ENCODE measurements around the gene PASK. TPM values are rescaled to one million over a fixed set of nuclear protein-coding genes. Genes with fewer than 3 reads are reported as not detected.

PASK gene
- total RNA-seq, 1 experiment from 2014 or later, result 45.8 TPM

- no TSS peak for BruUV-seq (replicated peaks)
- intact Hi-C loops (cut with micrococcal nuclease), result no loop called here
- peak; percentile 55 for ATAC-seq
These were observed 41.2 kb upstream of the PASK start for GRCh38 chr2:241190291-241190981.

More at GRCh38 chr2:241190291-241190981, 41.2 kb upstream of the PASK start:
- Histone ChIP-seq H3K4me2 (ENCODE audit: low read length) (no peak overlapping the region), H3K9me3 (ENCODE audit: control insufficient read depth in 1 of 2, insufficient read depth in 1 of 2, low read depth in 1 of 2, low read length in 2 of 2) (no peaks in the 10 kb centered on the region), H3K36me3 (ENCODE audit: control insufficient read depth in 1 of 2, insufficient read depth in 2 of 2, low read length in 2 of 2) (no peaks in the 10 kb centered on the region), H3K4me1 (ENCODE audit: control insufficient read depth in 1 of 2, insufficient read depth in 2 of 2, low read length in 2 of 2) (no peaks in the 10 kb centered on the region), H3K4me3 (replicated peaks in 1 of 2; ENCODE audit: low read depth in 1 of 2, low read length in 2 of 2) (no peak overlapping the region), H2AFZ (ENCODE audit: low read depth, low read length, poor library complexity, severe bottlenecking) (no peak overlapping the region), H3K9ac (ENCODE audit: low read length) (no peak overlapping the region), H3K27ac (ENCODE audit: low read depth, low read length) (no peak overlapping the region), H3K79me2 (ENCODE audit: insufficient read depth, low read length) (no peaks in the 10 kb centered on the region), H3K27me3 (ENCODE audit: insufficient read depth, low read length) (no peaks in the 10 kb centered on the region), H4K20me1 (ENCODE audit: insufficient read depth) (no peaks in the 10 kb centered on the region), H3K9me2 (ENCODE audit: insufficient read depth) (no peaks in the 10 kb centered on the region)
- ChIA-PET POLR2A (no interaction called here), CTCF (no interaction called here), RAD21 (ENCODE audit: low non-redundant PET in 1 of 2, low total read pairs in 2 of 2, uncharacterized antibody in 2 of 2, unreplicated experiment in 2 of 2) (no interaction called here)
- no peak for DNase-seq (ENCODE audit: low read depth, low spot score)
- TF ChIP-seq SRF (IDR thresholded peaks at IDR 0.05; ENCODE audit: low read depth), result no peak
- TF ChIP-seq RAD21 (IDR thresholded peaks at IDR 0.05; ENCODE audit: low read depth), result no peak
- TF ChIP-seq TCF7L2 (IDR thresholded peaks at IDR 0.05; ENCODE audit: borderline replicate concordance, extremely low read depth, insufficient read depth, insufficient read length), result no peak
- no peak for TF ChIP-seq SP1 (IDR thresholded peaks at IDR 0.05; ENCODE audit: low read depth)
- no peak for TF ChIP-seq CTCF (IDR thresholded peaks at IDR 0.05 in 2 of 3, conservative IDR thresholded peaks at IDR 0.05 in 1 of 3; ENCODE audit: borderline replicate concordance in 1 of 3, insufficient read depth in 1 of 3, low read depth in 2 of 3, low read length in 2 of 3)
- TF ChIP-seq SIN3A (IDR thresholded peaks at IDR 0.05; ENCODE audit: low read depth), result no peak
- TF ChIP-seq ATF3 (IDR thresholded peaks at IDR 0.05), result no peak
- no peak for TF ChIP-seq CBX3 (IDR thresholded peaks at IDR 0.05; ENCODE audit: low read depth)
- TF ChIP-seq EZH2 (IDR thresholded peaks at IDR 0.05), result no peak
- no peak for TF ChIP-seq YY1 (IDR thresholded peaks at IDR 0.05; ENCODE audit: extremely low read depth, insufficient replicate concordance, low read depth, low read length)
- no peak for TF ChIP-seq JUND (IDR thresholded peaks at IDR 0.05)

All from HCT116 (cell line).